GM18505 (cell line): ENCODE results near the gene SEC14L6.

Source experiments
- ATAC-seq: cut with Tn5 transposase; IDR thresholded peaks from one replicate; pipeline ENCODE4 v1.9.1; 2021; ENCODE audit not compliant: unreplicated experiment
- POLR2A ChIP-seq: IDR thresholded peaks from 4 replicates; pipeline ENCODE4 v1.6.1; 2011; ENCODE audit warnings: borderline replicate concordance; ENCODE audit not compliant: insufficient read depth, insufficient read length; ENCODE audit errors: extremely low read depth

SEC14L6 gene

GRCh38 chr22:30485362-30485988 is 61.1 kb downstream of the SEC14L6 start:
- no peak for ATAC-seq
- no peak for TF ChIP-seq POLR2A

- no peak for ATAC-seq
- no peak for TF ChIP-seq POLR2A
Measured at GRCh38 chr22:30483169-30483568, 63.4 kb downstream of the SEC14L6 start.

GRCh38 chr22:30481711-30482110 is 64.8 kb downstream of the SEC14L6 start:
- ATAC-seq = no peak
- no peak for TF ChIP-seq POLR2A

GRCh38 chr22:30479981-30480380 is 66.6 kb downstream of the SEC14L6 start:
- ATAC-seq = no peak
- no peak for TF ChIP-seq POLR2A

- ATAC-seq = no peak
- no peak for TF ChIP-seq POLR2A
Measured at GRCh38 chr22:30474683-30475424, 71.7 kb downstream of the SEC14L6 start.

- TF ChIP-seq POLR2A = no peak
- ATAC-seq = no peak
Measured at GRCh38 chr22:30474121-30474520, 72.4 kb downstream of the SEC14L6 start.

- TF ChIP-seq POLR2A = no peak
- no peak for ATAC-seq
Measured at GRCh38 chr22:30472994-30473720, 73.4 kb downstream of the SEC14L6 start.
